Keratinocyte (primary cell): ENCODE measurements around the gene PPFIA3.

Experiments used
- CTCF ChIP-seq, 3 experiments: IDR thresholded peaks in 1 of 3; conservative IDR thresholded peaks in 1 of 3; optimal IDR thresholded peaks in 1 of 3; 2 replicates in 2 of 3; 3 replicates in 1 of 3; pipeline versions ENCODE3 to v1.5.1; 2011; ENCODE audit warnings: low read length in 3 of 3, mild to moderate bottlenecking in 3 of 3, moderate library complexity in 2 of 3, control low read depth in 1 of 3, inconsistent platforms in 1 of 3; ENCODE audit not compliant: insufficient read depth in 2 of 3; ENCODE audit errors: extremely low read depth in 1 of 3
- EZH2 ChIP-seq: IDR thresholded peaks from one replicate; pipeline ENCODE4 v1.6.1; 2012; ENCODE audit warnings: inconsistent platforms, mild to moderate bottlenecking, low read length, moderate library complexity

- no peak for TF ChIP-seq CTCF (optimal IDR thresholded peaks at IDR 0.05 in 1 of 3, IDR thresholded peaks at IDR 0.05 in 1 of 3, conservative IDR thresholded peaks at IDR 0.05 in 1 of 3; ENCODE audit: extremely low read depth in 1 of 3, insufficient read depth in 2 of 3, low read length in 3 of 3)
- no peak for TF ChIP-seq EZH2
Observed at GRCh38 chr19:49157445-49158224, 38.3 kb downstream of the PPFIA3 start, which contains the start of gene TRPM4.
